A549 (cell line): ENCODE data around the gene TXNRD2. TPM values are rescaled to one million over a fixed set of nuclear protein-coding genes. Genes with fewer than 3 reads are reported as not detected.

Experiments
- ATAC-seq, 2 experiments: fragments of 200-7000 bp in 1 of 2; fragments of >200 bp in 1 of 2; cut with Nextera tagmentation in 1 of 2; cut with Tn5 transposase in 1 of 2; 3 replicates each; pipeline versions ENCODE4 v1.8.0 to v1.9.1; 2018 to 2020; ENCODE audit warnings: mild to moderate bottlenecking in 1 of 2, moderate library complexity in 1 of 2
- CTCF ChIA-PET: fragments of 300-600 bp; sonication (Branson Sonifier 250); formaldehyde crosslinking; extraction: SDS; loops from one replicate; lab custom pipeline; 2021; ENCODE audit warnings: antibody characterized with exemption, inconsistent platforms; lab: Yijun Ruan, JAX
- POLR2A ChIA-PET: fragments of 350-600 bp; formaldehyde crosslinking; extraction: SDS; loops from one replicate; lab custom pipeline; 2021; ENCODE audit warnings: antibody characterized with exemption, inconsistent platforms; lab: Yijun Ruan, JAX
- DNase-seq, 2 experiments: peaks; one replicate each; pipeline versions ENCODE4 v3.0.0 to v3.0.0-alpha.2; 2011 to 2016; ENCODE audit warnings: low read depth in 1 of 2, low spot score in 1 of 2
- FAIRE-seq: peaks from 2 replicates; lab custom pipeline; 2011; peaks lifted over from hg19 to GRCh38; lab: Jason Lieb, UNC
- H3K27ac ChIP-seq, 2 experiments: fragments of >200 bp; sonication (Bioruptor Twin); formaldehyde crosslinking; 3 replicates each; pipeline ENCODE4 v1.5.1; 2016 to 2017
- H3K4me1 ChIP-seq: fragments of >200 bp; sonication (Bioruptor Twin); formaldehyde crosslinking; 3 replicates; pipeline ENCODE4 v1.6.1; 2016
- H3K4me2 ChIP-seq: fragments of >200 bp; sonication (Bioruptor Twin); formaldehyde crosslinking; 3 replicates; pipeline ENCODE4 v1.6.1; 2016
- H3K4me3 ChIP-seq: fragments of >200 bp; sonication (Bioruptor Twin); formaldehyde crosslinking; 3 replicates; pipeline ENCODE4 v1.5.1; 2016
- H3K9me3 ChIP-seq: fragments of >200 bp; sonication (Bioruptor Twin); formaldehyde crosslinking; 3 replicates; pipeline ENCODE4 v1.6.1; 2016
- CBX8 ChIP-seq: fragments of 200-600 bp; sonication (generic); IDR thresholded peaks from 2 replicates; pipeline ENCODE4 v1.6.1; 2016
- CEBPB ChIP-seq, 2 experiments: fragments of >200 bp in 1 of 2; sonication (Bioruptor Twin) in 1 of 2; formaldehyde crosslinking in 1 of 2; IDR thresholded peaks; 2 replicates each; pipeline ENCODE4 v1.6.1; 2012 to 2016
- EHF ChIP-seq: fragments of 250-450 bp; sonication (Bioruptor Pico); IDR thresholded peaks from 2 replicates; pipeline ENCODE4 v1.5.0; 2020; ENCODE audit warnings: mild to moderate bottlenecking
- EP300 ChIP-seq, 2 experiments: fragments of >200 bp; sonication (Bioruptor Twin); formaldehyde crosslinking; IDR thresholded peaks; 2 replicates in 1 of 2; 3 replicates in 1 of 2; pipeline ENCODE4 v1.6.1; 2016 to 2017
- ESRRA ChIP-seq: fragments of 150-350 bp; IDR thresholded peaks from 2 replicates; pipeline ENCODE4 v1.6.1; 2014; ENCODE audit warnings: mild to moderate bottlenecking, low read length, borderline replicate concordance
- HDAC2 ChIP-seq: fragments of 200-600 bp; sonication (generic); IDR thresholded peaks from 2 replicates; pipeline ENCODE4 v1.6.1; 2016
- HEYL ChIP-seq: fragments of 250-450 bp; sonication (Bioruptor Pico); IDR thresholded peaks from 2 replicates; pipeline ENCODE4 v1.8.0; 2021; ENCODE audit warnings: mild to moderate bottlenecking, moderate library complexity
- HOXB13 ChIP-seq: fragments of 250-450 bp; sonication (Bioruptor Pico); IDR thresholded peaks from 2 replicates; pipeline ENCODE4 v1.5.0; 2020; ENCODE audit warnings: low read depth, mild to moderate bottlenecking, moderate library complexity
- JUN ChIP-seq, 2 experiments: fragments of >200 bp; sonication (Bioruptor Twin); formaldehyde crosslinking; IDR thresholded peaks; 2 replicates in 1 of 2; 3 replicates in 1 of 2; pipeline ENCODE4 v1.6.1; 2016 to 2017
- KDM5A ChIP-seq: fragments of 200-600 bp; sonication (generic); IDR thresholded peaks from 2 replicates; pipeline ENCODE4 v1.6.1; 2016; ENCODE audit warnings: antibody characterized with exemption, mild to moderate bottlenecking
- MAFK ChIP-seq: fragments of 450-650 bp; IDR thresholded peaks from 2 replicates; pipeline ENCODE4 v1.6.1; 2014; ENCODE audit not compliant: partially characterized antibody
- POLR2AphosphoS2 ChIP-seq: conservative IDR thresholded peaks from 2 replicates; pipeline ENCODE4 v1.6.1; 2012; ENCODE audit warnings: low read length, improper control_type of control experiment, inconsistent platforms
- RAD21 ChIP-seq, 2 experiments: fragments of >200 bp in 1 of 2; sonication (Bioruptor Twin) in 1 of 2; formaldehyde crosslinking in 1 of 2; IDR thresholded peaks in 1 of 2; conservative IDR thresholded peaks in 1 of 2; 2 replicates in 1 of 2; 3 replicates in 1 of 2; pipeline ENCODE4 v1.6.1; 2012 to 2018; ENCODE audit warnings: inconsistent platforms in 1 of 2
- RFX5 ChIP-seq: fragments of 450-650 bp; IDR thresholded peaks from 2 replicates; pipeline ENCODE4 v1.7.1; 2014; ENCODE audit warnings: antibody characterized with exemption, mild to moderate bottlenecking, moderate library complexity
- RNF2 ChIP-seq: fragments of 200-600 bp; sonication (generic); IDR thresholded peaks from 2 replicates; pipeline ENCODE4 v1.6.1; 2016; ENCODE audit warnings: low read depth, mild to moderate bottlenecking, antibody characterized with exemption, moderate library complexity, borderline replicate concordance
- ZNF302 ChIP-seq: fragments of 250-450 bp; sonication (Bioruptor Pico); IDR thresholded peaks from 2 replicates; pipeline ENCODE4 v1.9.0; 2021; ENCODE audit warnings: inconsistent platforms, mild to moderate bottlenecking, moderate library complexity
- WGBS: methylation state at CpG from one replicate; pipeline ENCODE4 v1.1.6; 2017; ENCODE audit errors: missing lambda C conversion rate; 5-methylcytosine and 5-hydroxymethylcytosine counted together
- polyA plus RNA-seq, 4 experiments: library from polyadenylated mRNA; depleted of rRNA in 3 of 4; stranded (reverse); fragments of >200 nt; fragmentation: RNase III in 1 of 4; extraction: RNeasy Plus Mini Kit Qiagen cat#74134 plus additional on column Dnase treatment in 1 of 4; gene quantifications; 2 replicates in 3 of 4; 3 replicates in 1 of 4; pipeline ENCODE4 v1.2.3, GENCODE V29; 2011 to 2017
- TF ChIP-seq, protein P1 (sequence below): fragments of >200 bp; sonication (Bioruptor Twin); formaldehyde crosslinking; IDR thresholded peaks from 3 replicates; pipeline ENCODE4 v1.6.1; 2016
- TF ChIP-seq, protein P2 (sequence below): fragments of >200 bp; sonication (Bioruptor Twin); formaldehyde crosslinking; IDR thresholded peaks from 2 replicates; pipeline ENCODE4 v1.6.1; 2016
- TF ChIP-seq, protein P3 (sequence below): fragments of 450-650 bp; IDR thresholded peaks from 2 replicates; pipeline ENCODE4 v1.6.1; 2014; ENCODE audit warnings: antibody characterized with exemption
- TF ChIP-seq, protein P4 (sequence below): fragments of 150-350 bp; IDR thresholded peaks from 2 replicates; pipeline ENCODE4 v1.6.1; 2014; ENCODE audit warnings: low read depth, mild to moderate bottlenecking, low read length
- TF ChIP-seq, protein P5 (sequence below): fragments of 200-600 bp; sonication (generic); IDR thresholded peaks from 2 replicates; pipeline ENCODE4 v1.6.1; 2016; ENCODE audit warnings: antibody characterized with exemption, mild to moderate bottlenecking, moderate library complexity

Gene TXNRD2
- polyA plus RNA-seq, 2 of the 4 experiments (the other 2 are of a cell fraction) = 16.3 to 25.6 TPM

DNA sequence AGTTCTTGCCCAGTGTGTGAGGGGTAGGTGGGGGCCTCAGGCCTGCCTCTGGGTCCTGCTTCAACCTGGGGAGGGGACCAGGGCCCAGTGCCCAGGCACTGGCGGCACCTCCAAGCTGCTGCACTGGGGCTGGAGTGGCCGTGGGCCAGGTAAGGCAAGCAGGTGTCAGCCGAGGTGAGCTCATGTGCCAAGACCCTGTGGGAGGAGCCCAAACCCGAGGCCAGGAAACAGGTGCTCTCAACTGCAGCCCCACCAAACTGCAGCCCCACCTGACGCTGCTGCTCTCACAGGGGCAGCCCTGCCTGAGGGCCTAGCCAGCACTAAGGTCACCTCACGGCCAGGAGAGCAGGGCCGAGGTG lies 68.9 kb downstream of the TXNRD2 start:
- ATAC-seq (no peak), DNase-seq (no peak), FAIRE-seq (no peak)
- TF ChIP-seq EP300 (IDR thresholded peaks at IDR 0.05) (no peak), HEYL (CRISPR knock-in tag) (no peak)
- TF ChIP-seq, protein P1, sequence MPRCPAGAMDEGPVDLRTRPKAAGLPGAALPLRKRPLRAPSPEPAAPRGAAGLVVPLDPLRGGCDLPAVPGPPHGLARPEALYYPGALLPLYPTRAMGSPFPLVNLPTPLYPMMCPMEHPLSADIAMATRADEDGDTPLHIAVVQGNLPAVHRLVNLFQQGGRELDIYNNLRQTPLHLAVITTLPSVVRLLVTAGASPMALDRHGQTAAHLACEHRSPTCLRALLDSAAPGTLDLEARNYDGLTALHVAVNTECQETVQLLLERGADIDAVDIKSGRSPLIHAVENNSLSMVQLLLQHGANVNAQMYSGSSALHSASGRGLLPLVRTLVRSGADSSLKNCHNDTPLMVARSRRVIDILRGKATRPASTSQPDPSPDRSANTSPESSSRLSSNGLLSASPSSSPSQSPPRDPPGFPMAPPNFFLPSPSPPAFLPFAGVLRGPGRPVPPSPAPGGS = no peak
- TF ChIP-seq, protein P2, sequence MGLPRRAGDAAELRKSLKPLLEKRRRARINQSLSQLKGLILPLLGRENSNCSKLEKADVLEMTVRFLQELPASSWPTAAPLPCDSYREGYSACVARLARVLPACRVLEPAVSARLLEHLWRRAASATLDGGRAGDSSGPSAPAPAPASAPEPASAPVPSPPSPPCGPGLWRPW = no peak
- no peak overlapping the region for H3K4me2 ChIP-seq
- H3K4me3 ChIP-seq = no peak overlapping the region
- ChIA-PET POLR2A (no interaction called here), CTCF (no interaction called here)
- H3K27ac ChIP-seq = no peak overlapping the region
- H3K9me3 ChIP-seq = no peaks in the 10 kb centered on the region
- peaks cover 27% of the 10 kb centered on the region for H3K4me1 ChIP-seq
- WGBS = 60% methylated on average over 3 of the region's 7 CpGs

DNA sequence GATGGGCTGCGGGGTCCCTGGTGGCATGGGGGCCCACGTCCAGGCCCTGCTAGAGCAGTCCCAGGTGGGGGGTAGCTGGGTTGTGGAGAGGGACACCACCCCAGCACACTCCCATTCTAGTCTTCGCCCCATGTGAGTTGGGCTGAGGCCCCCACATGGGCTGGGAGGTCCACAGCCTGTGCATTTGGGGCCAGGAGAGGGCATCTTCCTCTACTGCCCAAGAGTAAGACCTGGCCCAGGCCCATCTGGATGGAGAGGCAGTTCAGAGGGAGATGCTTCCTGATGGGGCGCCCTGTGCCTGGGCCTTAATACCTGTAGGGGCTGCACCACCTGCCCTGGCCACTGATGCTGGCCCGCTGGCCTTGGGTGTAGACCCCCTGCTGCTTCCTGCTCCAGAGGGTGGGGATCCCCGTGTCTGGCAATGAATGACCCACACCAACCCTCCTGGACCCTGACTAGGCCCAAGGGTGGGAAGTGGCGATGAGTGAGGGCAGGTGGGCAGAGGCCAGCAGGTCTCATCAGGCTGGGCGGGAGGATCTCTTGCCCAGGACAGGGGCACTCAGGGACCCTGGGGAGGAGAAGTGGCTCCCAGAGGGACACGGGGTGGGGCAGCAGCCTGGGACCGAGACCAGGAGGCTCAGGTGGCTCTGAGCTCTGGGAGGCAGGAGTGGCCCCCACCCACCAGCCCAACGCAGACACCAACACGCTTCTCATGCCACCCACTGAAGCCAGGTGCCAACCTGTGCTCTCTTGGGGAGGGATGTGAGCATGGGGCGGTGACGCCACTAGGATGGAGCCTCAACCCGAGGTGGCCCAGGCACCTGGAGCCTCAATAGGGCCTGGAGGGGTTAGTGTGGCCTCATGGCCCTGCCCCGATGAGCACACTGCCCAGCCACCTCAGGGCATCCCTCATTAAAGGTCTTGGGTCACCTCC lies 69.5 kb downstream of the TXNRD2 start:
- Histone ChIP-seq H3K4me1 (peaks cover 21% of the 10 kb centered on the region), H3K9me3 (no peaks in the 10 kb centered on the region), H3K4me3 (no peak overlapping the region), H3K27ac (no peak overlapping the region), H3K4me2 (no peak overlapping the region)
- TF ChIP-seq KDM5A = no peak
- no peak for TF ChIP-seq MAFK
- TF ChIP-seq RNF2 = no peak
- no CpG with 5 or more reads among the region's 16 CpGs for WGBS
- FAIRE-seq (no peak), ATAC-seq (peak in 1 of 2 experiments; percentile 4; a peak in 2 of 6 replicates), DNase-seq (no peak)
- ChIA-PET CTCF (no interaction called here), POLR2A (no interaction called here)

DNA sequence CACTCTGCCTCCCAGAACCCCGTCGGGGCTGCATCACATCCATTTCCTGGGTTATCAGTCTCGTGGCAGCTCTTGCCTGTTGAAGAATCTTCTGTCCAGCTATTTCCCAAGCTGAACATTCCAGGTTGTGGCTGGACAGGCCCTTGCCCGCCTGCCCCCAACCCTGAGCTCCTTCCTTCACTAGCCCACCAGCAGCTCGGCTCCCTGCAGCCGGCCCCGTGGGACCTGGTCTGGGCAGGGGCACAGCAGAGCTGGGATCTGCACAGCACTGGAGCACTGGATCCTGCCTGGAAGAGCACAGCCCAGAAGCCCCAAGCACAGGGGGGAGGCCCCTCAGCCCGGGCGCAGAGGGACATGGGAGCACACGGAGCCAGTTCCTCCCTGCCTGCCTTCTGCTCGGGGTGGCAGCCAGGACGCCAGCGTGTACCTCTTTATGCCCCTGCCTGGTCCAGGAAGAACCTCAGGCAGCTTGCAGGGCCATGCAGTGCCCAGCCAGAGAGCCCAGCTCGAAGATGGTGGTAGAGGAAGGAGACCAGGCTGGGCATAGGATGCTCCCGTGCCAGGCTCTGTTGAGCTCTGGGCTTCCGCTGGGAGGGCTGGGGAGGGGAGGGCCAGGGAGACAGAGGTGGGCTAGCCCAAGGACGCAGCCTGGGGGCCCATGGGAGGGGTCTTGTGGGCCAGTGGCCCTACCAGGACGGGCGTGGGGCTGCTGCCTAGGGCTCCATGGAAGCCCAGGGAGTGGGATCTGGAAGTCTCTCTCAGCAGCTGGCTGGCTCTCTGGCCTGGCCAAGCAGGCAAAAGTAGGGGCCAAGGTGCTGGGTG lies 70.4 kb downstream of the TXNRD2 start:
- Histone ChIP-seq H3K4me3 (no peak overlapping the region), H3K9me3 (no peaks in the 10 kb centered on the region), H3K27ac (no peak overlapping the region), H3K4me1 (peaks cover 12% of the 10 kb centered on the region; the same call in 2 of the 3 replicates), H3K4me2 (no peak overlapping the region)
- DNase-seq (no peak), FAIRE-seq (no peak), ATAC-seq (peak in 1 of 2 experiments; percentile 6; a peak in 2 of 6 replicates)
- ChIA-PET CTCF (no interaction called here), POLR2A (no interaction called here)
- 92% methylated on average over 7 of the region's 19 CpGs for WGBS
- TF ChIP-seq ZNF302 (no peak), HDAC2 (no peak), ESRRA (no peak), RAD21 (conservative IDR thresholded peaks at IDR 0.05 in 1 of 2, IDR thresholded peaks at IDR 0.05 in 1 of 2) (no peak), EHF (CRISPR knock-in tag) (no peak), RFX5 (no peak), JUN (IDR thresholded peaks at IDR 0.05) (no peak), EP300 (IDR thresholded peaks at IDR 0.05) (no peak), CBX8 (no peak), CEBPB (IDR thresholded peaks at IDR 0.05) (no peak), HOXB13 (CRISPR knock-in tag) (no peak), POLR2AphosphoS2 (no peak)
- TF ChIP-seq, protein P3, sequence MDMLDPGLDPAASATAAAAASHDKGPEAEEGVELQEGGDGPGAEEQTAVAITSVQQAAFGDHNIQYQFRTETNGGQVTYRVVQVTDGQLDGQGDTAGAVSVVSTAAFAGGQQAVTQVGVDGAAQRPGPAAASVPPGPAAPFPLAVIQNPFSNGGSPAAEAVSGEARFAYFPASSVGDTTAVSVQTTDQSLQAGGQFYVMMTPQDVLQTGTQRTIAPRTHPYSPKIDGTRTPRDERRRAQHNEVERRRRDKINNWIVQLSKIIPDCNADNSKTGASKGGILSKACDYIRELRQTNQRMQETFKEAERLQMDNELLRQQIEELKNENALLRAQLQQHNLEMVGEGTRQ = no peak
- TF ChIP-seq, protein P2 = no peak
- TF ChIP-seq, protein P4, sequence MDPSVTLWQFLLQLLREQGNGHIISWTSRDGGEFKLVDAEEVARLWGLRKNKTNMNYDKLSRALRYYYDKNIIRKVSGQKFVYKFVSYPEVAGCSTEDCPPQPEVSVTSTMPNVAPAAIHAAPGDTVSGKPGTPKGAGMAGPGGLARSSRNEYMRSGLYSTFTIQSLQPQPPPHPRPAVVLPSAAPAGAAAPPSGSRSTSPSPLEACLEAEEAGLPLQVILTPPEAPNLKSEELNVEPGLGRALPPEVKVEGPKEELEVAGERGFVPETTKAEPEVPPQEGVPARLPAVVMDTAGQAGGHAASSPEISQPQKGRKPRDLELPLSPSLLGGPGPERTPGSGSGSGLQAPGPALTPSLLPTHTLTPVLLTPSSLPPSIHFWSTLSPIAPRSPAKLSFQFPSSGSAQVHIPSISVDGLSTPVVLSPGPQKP = no peak
- TF ChIP-seq, protein P1 = no peak
- TF ChIP-seq, protein P5, sequence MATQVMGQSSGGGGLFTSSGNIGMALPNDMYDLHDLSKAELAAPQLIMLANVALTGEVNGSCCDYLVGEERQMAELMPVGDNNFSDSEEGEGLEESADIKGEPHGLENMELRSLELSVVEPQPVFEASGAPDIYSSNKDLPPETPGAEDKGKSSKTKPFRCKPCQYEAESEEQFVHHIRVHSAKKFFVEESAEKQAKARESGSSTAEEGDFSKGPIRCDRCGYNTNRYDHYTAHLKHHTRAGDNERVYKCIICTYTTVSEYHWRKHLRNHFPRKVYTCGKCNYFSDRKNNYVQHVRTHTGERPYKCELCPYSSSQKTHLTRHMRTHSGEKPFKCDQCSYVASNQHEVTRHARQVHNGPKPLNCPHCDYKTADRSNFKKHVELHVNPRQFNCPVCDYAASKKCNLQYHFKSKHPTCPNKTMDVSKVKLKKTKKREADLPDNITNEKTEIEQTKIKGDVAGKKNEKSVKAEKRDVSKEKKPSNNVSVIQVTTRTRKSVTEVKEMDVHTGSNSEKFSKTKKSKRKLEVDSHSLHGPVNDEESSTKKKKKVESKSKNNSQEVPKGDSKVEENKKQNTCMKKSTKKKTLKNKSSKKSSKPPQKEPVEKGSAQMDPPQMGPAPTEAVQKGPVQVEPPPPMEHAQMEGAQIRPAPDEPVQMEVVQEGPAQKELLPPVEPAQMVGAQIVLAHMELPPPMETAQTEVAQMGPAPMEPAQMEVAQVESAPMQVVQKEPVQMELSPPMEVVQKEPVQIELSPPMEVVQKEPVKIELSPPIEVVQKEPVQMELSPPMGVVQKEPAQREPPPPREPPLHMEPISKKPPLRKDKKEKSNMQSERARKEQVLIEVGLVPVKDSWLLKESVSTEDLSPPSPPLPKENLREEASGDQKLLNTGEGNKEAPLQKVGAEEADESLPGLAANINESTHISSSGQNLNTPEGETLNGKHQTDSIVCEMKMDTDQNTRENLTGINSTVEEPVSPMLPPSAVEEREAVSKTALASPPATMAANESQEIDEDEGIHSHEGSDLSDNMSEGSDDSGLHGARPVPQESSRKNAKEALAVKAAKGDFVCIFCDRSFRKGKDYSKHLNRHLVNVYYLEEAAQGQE = no peak
